ENCODE data around the gene ZFP64.
"Not testable (repeated sequence)": the region's sequence is repeated elsewhere in the genome, so short reads cannot be mapped to it uniquely, and the experiment has no call there.

DNA sequence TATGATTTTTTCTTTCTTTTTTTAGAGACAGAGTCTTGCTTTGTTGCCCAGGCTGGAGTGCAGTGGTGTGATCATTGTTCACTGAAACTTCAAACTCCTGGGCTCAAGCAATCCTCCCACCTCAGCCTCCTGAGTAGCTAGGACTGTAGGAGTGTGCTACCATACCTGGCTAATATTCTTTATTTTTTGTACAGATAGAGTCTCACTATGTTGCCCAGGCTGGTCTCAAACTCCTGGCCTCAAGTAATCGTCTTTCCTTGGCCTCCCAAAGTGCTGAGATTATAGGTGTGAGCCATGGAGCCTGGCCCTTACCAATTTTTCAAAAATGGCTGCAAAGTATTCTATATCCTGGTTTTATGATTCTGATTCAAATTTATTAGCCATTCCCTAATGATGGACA is 37.8 kb upstream of the ZFP64 start:
- TF ChIP-seq, protein P1, sequence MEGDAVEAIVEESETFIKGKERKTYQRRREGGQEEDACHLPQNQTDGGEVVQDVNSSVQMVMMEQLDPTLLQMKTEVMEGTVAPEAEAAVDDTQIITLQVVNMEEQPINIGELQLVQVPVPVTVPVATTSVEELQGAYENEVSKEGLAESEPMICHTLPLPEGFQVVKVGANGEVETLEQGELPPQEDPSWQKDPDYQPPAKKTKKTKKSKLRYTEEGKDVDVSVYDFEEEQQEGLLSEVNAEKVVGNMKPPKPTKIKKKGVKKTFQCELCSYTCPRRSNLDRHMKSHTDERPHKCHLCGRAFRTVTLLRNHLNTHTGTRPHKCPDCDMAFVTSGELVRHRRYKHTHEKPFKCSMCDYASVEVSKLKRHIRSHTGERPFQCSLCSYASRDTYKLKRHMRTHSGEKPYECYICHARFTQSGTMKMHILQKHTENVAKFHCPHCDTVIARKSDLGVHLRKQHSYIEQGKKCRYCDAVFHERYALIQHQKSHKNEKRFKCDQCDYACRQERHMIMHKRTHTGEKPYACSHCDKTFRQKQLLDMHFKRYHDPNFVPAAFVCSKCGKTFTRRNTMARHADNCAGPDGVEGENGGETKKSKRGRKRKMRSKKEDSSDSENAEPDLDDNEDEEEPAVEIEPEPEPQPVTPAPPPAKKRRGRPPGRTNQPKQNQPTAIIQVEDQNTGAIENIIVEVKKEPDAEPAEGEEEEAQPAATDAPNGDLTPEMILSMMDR (IDR thresholded peaks at IDR 0.05), result not testable (repeated sequence)
- not testable (repeated sequence) for TF ChIP-seq EZH2, EZH2phosphoT487 (IDR thresholded peaks at IDR 0.05)

All from neural progenitor cell (in vitro differentiated cells).